GM21529 (cell line): ENCODE data around the gene PLAU.
A peak's percentile ranks its signal among the peaks of the same experiment; 100 is the strongest.
"Not testable (repeated sequence)": the region's sequence is repeated elsewhere in the genome, so short reads cannot be mapped to it uniquely, and the experiment has no call there.

Source experiments
- ATAC-seq: cut with Tn5 transposase; IDR thresholded peaks from one replicate; pipeline ENCODE4 v1.9.1; 2021; ENCODE audit not compliant: unreplicated experiment

Gene PLAU

GRCh38 chr10:73948947-73949633 lies 38.2 kb downstream of the PLAU start:
- no peak for ATAC-seq

GRCh38 chr10:73950155-73950948 lies 39.4 kb downstream of the PLAU start:
- no peak for ATAC-seq

- no peak for ATAC-seq
Measured at GRCh38 chr10:73953665-73954064, 42.7 kb downstream of the PLAU start.

- ATAC-seq, result no peak
Measured at GRCh38 chr10:73954737-73955136, 43.8 kb downstream of the PLAU start.

GRCh38 chr10:73955719-73956118 lies 44.8 kb downstream of the PLAU start:
- ATAC-seq, result no peak

- peak; percentile 53 for ATAC-seq
Measured at GRCh38 chr10:73956476-73957359, 45.8 kb downstream of the PLAU start.

- ATAC-seq, result no peak
Measured at GRCh38 chr10:73959484-73960243, 48.7 kb downstream of the PLAU start.

GRCh38 chr10:73962386-73962785 lies 51.5 kb downstream of the PLAU start:
- ATAC-seq, result no peak

GRCh38 chr10:73963533-73963932 lies 52.6 kb downstream of the PLAU start:
- ATAC-seq, result not testable (repeated sequence)

GRCh38 chr10:73964743-73965142 lies 53.8 kb downstream of the PLAU start:
- no peak for ATAC-seq

- ATAC-seq, result not testable (repeated sequence)
Measured at GRCh38 chr10:73965267-73965889, 54.4 kb downstream of the PLAU start.

GRCh38 chr10:73965890-73966768 lies 55.2 kb downstream of the PLAU start:
- no peak for ATAC-seq

- ATAC-seq, result no peak
Measured at GRCh38 chr10:73967022-73967429, 56.1 kb downstream of the PLAU start.
